GM19023 (cell line): ENCODE data around the gene ACOXL.

Source experiments
- ATAC-seq: cut with Tn5 transposase; IDR thresholded peaks from one replicate; pipeline ENCODE4 v1.9.1; 2021; ENCODE audit warnings: mild to moderate bottlenecking, moderate library complexity; ENCODE audit not compliant: unreplicated experiment

The ACOXL gene

DNA sequence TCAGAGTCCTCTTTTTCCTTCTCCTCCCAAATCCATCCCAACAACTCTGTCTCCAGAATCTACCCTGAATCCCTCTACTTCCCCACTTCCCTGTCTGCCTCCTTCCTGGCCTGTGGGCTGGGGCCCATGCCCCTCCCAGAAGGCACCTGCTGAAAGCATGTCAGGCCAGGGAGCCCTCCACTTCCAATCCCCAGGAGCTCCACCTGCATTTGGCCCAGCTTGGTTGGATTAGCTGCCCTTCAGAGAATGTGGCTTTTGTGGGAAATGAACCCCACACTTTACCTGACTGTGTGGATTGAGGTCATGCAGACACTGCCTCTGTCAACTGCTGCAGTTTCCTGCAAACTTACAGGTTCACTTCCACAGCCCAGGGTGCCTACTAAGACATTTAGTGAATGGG, 58.5 kb downstream of the ACOXL start:
- ATAC-seq = no peak

DNA sequence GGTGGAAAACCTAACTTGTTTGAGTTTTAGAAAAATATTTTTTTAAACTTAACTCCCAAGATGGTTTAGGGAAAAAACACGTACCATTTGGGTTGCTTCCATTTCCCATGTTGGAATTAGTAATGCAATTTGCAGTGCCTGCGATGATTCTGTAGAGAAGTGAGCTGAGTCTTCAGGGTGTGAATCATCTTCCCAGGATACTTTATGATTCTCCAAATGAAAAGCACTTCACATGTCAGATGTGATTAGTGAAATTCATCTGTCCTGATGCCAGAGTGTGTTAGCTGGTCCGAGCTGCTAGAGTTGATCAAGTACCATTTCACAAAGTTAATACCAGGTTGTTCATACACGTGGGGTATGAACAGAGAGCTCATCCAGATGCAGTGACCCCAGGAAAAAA, 59.1 kb downstream of the ACOXL start:
- no peak for ATAC-seq

DNA sequence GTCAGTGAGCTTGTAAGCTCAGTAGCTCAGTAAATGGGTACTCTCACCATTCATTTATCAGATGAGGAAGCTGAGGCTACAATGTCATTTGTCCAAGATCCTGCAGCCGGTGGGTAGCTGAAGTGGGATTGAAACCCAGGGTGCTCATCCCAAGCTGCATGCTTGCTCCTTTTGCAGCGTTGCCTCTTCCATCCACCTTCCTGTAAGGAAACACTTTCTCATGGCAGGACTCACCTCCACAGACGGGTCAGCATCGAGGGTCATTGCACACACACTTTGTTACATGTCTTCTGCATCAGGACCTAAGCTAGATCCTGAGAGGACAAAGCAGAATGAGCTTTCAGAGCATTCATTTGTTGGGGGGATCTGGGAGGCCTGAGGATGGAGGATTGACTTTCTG, 60.7 kb downstream of the ACOXL start:
- ATAC-seq = no peak

DNA sequence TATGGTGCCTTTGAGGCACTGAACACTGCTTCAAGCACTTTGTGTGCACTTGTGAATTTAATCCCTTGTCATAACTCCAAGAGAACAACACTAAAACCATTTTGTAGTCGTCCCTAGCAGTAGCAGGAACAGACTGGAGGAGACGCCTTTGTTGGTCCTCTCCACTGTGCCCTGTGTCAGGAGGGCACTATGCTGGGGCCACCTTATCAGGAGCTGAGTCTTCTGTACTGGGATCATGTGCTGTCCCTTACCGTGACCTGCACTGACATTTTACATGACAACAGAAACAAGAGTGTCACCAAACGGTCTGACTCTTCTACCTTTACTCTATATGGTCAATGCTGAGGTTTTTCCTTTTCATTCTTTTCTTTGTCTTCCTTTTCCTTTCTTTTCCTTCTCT, 62.0 kb downstream of the ACOXL start:
- ATAC-seq = no peak

DNA sequence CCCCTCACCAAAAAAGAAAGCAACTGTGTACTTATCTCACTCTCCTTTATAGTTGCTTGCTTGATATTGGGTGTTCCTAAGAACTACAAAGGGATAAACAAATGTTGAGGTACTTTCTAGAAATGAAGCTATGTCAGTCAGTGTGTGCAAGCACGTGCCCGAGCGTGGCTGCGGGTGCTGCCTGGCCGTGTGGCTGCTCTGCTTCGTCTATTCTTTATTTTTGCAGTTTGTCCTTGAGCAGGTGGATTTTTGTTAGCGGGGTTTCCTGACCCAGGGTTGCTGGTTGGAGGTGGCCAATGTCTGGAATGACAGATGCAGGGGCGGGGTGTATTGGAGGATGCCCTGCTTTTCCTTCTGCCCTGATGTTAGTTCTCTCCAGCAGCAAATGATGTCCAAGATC, 62.6 kb downstream of the ACOXL start:
- ATAC-seq = no peak

DNA sequence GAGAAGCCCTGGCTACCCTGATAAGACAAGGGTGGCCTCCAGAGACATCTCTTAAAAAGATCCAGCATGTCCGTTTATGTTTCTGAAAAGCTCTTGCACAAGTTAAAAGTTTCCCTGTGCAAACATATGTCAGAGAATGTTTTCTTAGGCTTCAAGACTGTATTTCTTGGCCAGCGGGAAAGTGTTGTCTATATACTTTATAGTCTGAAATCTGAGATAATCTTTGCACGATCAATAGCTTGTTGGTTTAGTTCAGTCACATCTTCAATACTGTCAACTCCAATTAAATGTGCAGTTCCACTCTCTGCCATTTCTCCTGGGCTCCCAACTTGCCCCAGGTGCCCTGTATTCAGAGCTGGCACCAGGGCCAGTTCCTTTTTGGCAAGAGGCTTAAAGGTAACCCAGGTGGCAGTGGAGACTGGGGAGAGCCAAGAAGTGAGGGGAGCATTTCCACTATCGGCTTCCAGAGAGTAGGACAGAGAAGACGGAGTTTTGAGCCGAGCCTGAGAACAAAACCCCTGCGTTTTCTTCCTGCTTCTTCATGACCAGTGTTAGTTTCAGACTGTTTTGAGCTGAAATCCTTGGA, 64.4 kb downstream of the ACOXL start:
- ATAC-seq = no peak

DNA sequence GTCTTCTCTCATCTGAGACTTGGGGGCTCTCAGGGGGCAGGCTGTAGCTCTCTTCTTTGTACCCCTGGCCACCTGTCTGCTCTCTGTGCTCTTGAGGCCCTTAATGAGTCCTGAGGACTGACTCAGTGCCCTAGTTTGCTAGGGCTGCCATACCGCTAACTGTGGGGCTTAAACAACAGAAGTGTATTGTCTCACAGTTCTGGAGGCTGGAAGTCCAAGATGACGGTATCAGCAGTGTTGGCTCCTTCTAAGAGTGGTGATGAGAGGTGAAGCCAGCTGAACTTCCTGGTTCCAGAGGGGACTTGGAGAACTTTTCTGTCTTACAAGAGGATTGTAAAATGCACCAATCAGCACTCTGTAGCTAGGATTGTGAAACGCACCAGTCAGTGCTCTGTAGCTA, 67.0 kb downstream of the ACOXL start:
- ATAC-seq = no peak

DNA sequence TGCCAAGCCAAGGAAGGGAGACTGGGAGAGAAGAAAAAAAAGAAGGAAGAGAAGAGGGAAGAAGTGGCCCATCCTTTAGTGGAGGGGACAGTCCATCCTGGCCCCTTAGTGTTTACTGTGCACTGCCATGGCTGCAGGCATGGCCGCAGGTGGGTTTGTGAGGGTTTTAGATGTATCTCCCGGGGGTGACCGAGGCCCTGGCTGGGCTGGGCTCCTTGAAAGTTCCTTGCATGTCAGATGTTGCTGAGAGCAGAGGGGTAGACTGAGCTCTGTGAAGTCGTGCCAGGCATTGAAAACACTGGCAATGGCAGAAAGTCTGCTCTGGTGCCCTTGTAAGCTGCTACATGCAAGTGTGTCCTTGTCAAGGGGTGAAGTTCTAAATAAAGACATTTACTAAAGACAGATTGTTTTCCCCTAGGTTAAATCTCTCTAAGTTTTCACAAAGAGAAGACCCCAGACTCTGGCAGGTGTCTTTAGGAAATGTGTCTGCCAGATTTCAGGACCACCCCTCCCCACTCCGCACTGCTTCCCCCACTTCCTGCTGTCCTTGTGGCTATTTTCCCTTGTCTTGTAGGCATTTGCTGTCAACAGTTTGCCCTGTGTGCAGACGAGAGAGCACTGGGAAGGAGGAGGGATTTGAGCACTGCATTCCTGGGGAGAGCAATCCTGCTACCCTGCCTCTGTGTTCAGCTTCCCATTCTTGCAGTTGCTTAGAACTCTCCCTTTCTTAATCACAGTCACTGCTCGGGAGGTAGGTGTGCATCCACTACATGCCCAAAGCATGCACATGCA, 68.4 kb downstream of the ACOXL start:
- no peak for ATAC-seq

DNA sequence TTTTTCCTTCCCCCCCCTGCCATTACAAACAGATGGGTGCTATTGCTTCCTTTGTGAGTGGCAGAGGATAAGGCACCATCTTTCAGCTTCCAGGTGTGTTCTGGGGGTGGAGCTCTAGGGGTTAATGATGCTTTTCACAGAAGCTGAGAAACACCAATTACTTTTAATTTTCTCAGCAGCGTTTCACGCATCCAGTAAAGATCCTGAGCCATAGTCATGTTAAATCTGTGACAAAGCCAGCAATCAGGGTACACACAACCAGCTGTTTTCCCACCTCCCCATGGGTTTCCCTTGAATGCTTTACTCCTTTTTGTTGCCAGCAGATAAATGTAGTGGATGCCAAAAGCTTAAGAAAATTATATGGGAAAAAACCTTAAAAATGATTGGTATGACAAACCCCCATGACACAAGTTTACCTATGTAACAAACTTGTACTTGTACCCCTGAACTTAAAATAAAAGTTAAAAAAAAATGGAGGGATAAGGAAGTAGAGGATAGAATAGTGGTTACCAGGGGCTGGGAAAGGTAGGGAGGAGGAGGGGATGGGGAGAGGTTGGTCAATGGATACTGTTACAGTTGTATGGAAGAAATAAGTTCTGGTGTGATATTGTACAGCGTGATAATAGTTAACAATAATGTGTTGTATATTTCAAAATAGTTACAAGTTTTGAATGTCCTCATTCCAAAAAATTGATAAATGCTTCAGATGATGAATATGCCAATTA, 70.0 kb downstream of the ACOXL start:
- no peak for ATAC-seq

DNA sequence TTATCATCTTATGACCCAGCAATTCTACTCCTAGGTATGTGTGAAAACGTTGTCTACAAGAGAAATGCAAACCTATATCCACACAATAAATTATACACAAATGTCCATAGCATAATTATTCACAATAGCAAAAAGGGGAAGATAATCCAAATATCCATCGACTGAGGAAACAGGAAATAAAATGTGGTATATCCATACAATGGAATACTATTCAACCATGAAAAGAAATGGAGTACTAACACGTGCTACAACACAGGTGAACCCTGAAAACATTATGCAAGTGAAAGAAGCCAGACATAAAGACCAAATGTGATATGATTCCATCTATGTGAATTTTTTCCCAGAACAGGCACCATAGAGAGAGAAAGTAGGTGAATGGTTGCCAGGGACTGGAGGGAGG, 72.1 kb downstream of the ACOXL start:
- no peak for ATAC-seq

DNA sequence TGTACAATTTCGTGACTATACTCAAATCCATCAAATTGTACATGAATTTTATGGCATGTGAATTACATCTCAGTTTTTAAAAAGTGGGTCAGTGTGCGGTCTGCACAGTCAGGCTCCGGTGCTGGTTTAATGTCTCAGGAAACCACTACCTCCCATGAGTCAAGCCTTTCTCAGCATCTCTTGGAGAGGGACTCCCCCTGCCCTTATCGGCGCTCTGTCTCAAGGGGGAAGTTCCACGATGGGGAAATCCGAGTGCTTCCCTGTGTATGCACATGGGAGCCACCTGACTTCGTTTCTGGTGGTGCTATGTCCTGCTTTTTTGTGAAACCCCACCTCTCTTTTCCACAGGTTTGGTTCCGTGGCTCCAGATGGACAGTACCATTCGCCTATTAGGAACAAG, 72.5 kb downstream of the ACOXL start:
- ATAC-seq = no peak

DNA sequence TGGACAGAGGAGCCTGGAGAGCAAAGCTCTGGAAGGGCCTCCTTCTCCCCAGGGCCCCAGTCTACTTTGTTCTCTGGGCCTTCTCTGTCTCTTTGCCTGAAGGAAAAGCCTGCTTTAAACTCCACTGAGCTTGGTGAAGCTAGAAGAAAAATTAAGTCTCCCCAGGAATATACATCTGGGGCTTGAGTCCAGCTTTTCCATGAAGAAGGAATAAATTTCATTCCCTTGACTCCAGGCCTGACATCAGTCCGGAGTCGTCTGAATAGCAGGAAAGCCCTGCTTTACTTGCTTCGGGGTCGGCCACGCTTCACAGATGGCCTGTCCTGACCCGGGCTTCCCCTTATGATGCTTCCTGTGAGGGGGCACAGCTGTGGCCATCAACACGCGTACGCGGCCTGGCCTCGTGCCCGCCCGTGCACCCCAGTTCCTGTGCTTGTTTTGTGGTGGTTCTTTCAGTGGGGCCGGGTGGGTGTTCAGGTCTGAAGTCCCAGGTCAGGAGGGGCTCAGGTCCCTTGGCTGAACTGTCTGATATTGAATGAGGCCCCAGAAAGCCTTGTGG, 73.6 kb downstream of the ACOXL start:
- no peak for ATAC-seq

DNA sequence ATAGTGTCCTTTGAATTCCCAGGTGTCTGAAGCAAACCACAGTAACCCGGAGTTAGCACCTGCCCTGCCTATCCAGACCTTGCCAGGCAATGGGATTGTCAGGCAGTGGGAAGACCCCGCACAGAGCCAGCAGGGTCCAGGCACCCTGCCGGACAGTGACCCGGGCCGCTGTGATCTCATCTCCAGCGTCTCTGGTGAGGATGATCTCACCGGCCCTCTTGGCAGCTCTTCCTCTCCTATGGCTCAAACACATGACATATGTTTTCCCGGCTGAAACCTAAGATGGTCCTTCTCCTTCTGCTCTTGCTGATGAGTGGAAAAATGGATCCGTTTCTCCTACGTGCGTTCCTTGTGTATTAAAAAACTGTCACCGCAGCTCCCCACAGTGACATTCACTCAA, 75.1 kb downstream of the ACOXL start:
- no peak for ATAC-seq

DNA sequence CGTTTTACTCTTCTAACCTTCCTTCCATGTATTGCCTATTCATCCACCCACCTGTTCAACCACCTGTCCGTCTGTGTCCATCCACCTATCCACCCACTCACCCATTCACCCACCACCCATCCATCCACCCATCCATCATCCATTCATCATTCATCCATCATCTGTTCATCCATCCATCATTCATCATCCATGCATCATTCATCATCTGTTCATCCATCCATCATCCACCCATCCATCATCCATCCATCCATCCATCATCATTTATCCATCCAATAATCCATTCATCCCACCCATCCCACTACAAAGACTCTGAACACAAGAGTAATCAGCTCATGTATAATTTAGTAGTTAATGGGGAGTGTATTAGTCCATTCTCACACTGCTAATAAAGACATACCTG, 78.0 kb downstream of the ACOXL start:
- ATAC-seq = no peak

DNA sequence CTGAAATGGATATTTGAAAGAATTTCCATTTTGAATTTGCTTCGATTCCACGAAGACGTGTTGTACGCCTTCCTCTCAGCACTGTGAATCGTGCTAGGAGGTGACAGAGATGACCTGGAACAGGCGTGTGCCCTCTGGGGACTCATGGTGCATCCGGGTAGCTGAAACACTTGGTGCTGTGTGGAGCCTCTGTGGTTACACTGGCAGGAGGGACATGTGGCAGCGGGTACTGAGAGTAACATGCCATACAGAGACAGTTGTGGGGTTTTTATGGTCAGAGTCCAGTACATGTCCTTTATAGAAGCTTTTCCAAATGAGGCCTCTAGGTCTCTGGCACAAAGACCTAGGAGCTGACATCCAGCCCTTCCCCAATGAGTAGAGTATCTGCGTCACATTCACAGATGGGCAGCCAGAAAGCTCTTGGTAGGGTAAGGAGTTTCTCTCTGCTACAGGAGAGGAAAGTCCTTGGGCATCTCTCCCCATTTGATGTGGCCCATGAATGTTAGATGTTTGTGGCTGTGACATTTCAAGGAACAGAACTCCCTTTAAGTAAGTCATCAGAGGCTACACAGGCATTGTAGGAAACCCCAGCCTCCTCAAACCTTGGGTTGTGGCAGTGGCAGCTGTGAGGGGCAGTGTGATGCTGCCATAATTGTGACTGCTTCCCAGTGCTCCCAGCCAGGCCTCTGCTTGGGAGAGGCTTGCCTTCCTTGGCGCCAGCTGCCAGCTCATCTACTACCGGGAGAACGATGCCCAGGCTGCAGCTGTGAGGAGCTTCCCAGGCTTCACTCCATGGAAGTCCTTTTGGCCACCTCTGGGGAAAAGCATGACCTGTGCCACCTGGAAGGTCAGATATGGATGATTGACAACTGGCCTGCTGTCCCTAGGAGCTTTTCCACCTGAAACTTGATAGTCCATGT, 80.6 kb downstream of the ACOXL start:
- no peak for ATAC-seq

DNA sequence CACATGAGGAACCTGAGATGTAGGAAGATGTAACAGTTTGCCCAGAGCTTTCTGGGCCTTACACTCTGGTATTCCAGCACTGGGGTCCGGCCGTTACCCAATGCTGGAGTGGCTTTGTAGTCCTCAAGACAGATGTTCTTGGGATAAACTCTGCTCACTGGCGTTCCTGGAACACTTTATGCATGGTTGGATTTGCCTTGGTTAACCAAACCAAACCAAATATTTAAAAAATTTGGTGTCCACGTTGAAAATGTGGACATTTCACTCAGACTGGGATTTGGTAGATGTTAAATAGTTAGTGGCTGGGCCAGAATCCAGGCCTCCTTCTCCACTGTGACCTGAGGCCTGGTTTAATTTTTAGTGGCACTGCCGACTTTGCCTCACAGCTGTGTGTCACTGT, 81.5 kb downstream of the ACOXL start:
- ATAC-seq = no peak

DNA sequence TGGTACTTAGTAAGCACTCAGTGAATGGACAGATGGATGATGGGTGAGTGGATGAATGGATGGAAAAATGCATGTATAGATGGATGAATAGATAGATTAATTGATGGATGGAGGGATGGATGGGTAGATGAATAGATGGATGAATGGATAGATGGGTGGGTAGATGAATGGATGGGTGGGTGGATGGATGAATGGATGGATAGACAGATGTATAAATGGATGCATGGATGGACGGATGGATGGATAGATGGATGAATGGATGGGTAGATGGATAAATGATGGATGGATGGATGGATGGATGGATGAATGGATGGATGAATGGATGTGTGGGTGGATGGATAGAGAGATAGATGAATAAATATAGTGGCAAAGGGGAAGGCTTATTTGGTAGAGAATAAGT, 83.6 kb downstream of the ACOXL start:
- ATAC-seq = no peak

DNA sequence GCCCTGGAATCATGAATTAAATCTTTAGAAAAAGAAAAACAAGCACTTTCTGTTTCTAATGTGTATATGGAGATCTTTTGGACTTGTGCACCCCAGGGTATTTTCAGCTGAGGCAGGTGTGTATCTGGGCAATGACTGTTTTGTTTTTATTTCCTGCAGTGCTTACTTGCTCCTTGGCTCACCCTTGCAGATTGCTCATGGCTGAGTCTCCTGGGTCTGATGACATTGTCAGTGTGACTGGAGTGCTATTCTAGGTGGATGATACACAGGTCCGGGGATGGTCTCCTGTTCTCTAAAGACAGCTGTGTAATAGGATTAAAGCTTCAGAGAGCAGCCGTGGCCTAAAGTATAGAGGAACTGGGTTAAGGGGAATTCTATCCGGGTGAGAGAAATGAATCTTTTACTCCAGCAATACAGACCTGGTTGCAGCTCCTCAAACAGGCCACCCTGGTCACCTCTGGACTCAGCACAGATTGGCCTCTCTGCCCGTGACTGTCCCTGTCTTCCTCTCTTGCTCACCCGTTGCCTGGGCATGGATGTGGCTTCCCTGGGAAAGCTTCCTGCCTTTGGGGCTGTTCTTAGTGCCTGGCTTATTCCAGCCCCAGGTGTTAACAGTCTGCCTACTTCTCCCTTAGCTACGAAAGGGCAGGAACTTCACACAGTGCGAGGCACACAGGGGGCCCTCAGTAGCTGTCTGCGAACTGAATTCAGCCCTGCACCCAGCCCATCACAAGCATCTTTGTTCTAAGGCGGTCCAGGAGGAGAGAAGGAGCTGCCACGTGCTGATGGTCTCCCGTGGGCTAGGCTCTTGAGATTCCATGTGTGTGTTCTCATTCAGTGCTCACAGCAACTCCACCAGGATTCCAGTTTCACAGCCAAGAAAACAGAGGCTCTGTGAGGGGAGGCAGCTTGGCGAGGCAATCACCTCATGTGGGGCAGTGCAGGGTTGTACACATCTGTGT, 84.3 kb downstream of the ACOXL start:
- ATAC-seq = no peak

DNA sequence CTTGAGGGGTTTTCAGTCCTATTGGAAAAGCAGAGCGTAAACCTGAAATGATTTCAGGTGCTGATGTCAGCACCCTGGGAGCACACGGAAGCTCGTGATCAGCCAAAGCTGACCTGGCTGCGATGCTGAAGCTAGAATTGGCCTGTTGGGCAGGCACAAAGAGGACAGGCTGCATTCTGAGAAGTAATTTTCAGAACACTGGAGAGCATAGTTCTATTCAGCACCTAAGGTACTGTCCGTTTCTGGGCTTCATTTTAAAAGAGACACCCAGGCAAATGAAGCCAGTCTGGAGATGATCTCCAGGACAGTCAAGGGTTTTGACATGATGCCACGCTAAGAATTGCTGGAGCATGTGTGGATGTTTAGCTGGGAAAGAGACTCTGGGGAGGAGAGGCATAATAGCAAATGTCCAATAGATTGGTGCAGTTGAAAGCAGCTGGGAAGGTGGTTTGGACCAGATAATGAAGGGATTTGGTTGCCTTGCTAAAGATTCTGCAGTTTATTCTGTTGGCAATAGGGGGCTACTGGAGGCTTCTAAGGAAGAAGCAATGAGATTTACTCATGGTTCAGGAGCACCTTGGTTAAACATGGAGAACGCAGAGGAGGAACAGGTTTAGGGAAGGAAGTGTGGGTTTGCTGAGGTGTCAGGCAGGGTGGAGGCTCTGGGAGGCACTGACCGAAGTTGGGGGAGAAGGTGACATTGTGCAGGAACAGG, 86.6 kb downstream of the ACOXL start:
- no peak for ATAC-seq
